ENCODE results near the gene GTF2H1.

DNA sequence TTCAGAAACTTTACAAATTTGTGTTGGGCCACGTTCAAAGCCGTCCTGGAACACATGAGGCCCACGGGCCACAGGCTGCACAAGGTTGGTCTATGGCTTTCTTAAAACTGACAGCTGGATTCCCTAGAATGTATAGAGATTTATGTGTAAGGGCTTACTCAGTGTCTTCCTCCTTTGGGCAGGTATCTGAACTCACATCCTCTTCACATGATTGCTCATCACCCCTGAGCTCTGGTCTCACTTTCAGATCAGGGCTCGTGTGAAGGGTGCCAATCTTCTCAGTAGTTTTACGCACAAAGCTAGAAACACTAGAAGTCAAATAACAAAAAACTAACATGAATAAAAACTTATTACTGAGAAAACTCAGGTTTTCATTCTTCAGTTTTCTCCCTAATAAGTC is 27.5 kb upstream of the GTF2H1 start:
- no peak for TF ChIP-seq CTCF (IDR thresholded peaks at IDR 0.05)
- TF ChIP-seq POLR2AphosphoS5 (IDR thresholded peaks at IDR 0.05), result no peak
- no peak for TF ChIP-seq POLR2A (IDR thresholded peaks at IDR 0.05)
